Stomach smooth muscle (tissue), 2 donors: ENCODE results near the gene CDH2.

Experiments used
- H3K27ac ChIP-seq: one replicate; pipeline ENCODE4 v1.7.0; 2013; ENCODE audit warnings: mild to moderate bottlenecking, low read length, inconsistent platforms
- H3K27me3 ChIP-seq, 2 donors: one replicate each; pipeline ENCODE4 v1.7.0; 2013; ENCODE audit warnings: low read length in 2 of 2; ENCODE audit not compliant: insufficient read depth in 2 of 2, control insufficient read depth in 1 of 2
- H3K36me3 ChIP-seq, 2 donors: one replicate each; pipeline ENCODE4 v1.7.0; 2013; ENCODE audit warnings: low read length in 2 of 2; ENCODE audit not compliant: control insufficient read depth in 2 of 2, insufficient read depth in 2 of 2
- H3K4me1 ChIP-seq: one replicate; pipeline ENCODE4 v1.7.0; 2013; ENCODE audit warnings: low read length; ENCODE audit not compliant: control insufficient read depth, insufficient read depth
- H3K4me3 ChIP-seq, 2 donors: one replicate each; pipeline ENCODE4 v1.7.0; 2013; ENCODE audit warnings: low read length in 2 of 2
- H3K9ac ChIP-seq, 2 donors: one replicate each; pipeline ENCODE4 v1.7.0; 2013; ENCODE audit warnings: low read length in 2 of 2, mild to moderate bottlenecking in 1 of 2
- H3K9me3 ChIP-seq, 2 donors: one replicate each; pipeline ENCODE4 v1.7.0; 2013; ENCODE audit warnings: low read length in 2 of 2; ENCODE audit not compliant: control insufficient read depth in 2 of 2
- donor health status: healthy.
- donor health status: Pancreatic carcinoma.

CDH2 gene

GRCh38 chr18:27964811-27965210 lies 212.1 kb downstream of the CDH2 start:
- Histone ChIP-seq H3K27me3 (no peaks in the 10 kb centered on the region), H3K4me3 (no peak overlapping the region), H3K27ac (no peak overlapping the region), H3K36me3 (no peaks in the 10 kb centered on the region), H3K4me1 (no peaks in the 10 kb centered on the region), H3K9me3 (no peaks in the 10 kb centered on the region), H3K9ac (no peak overlapping the region)

- no peaks in the 10 kb centered on the region for H3K4me1 ChIP-seq
- no peaks in the 10 kb centered on the region for H3K36me3 ChIP-seq
- no peaks in the 10 kb centered on the region for H3K9me3 ChIP-seq
- no peak overlapping the region for H3K9ac ChIP-seq
- H3K27me3 ChIP-seq = no peaks in the 10 kb centered on the region
- no peak overlapping the region for H3K27ac ChIP-seq
- H3K4me3 ChIP-seq = no peak overlapping the region
Measured at GRCh38 chr18:27959101-27959500, 217.8 kb downstream of the CDH2 start.

GRCh38 chr18:27956001-27956640 lies 220.8 kb downstream of the CDH2 start:
- Histone ChIP-seq H3K27ac (no peak overlapping the region), H3K9me3 (no peaks in the 10 kb centered on the region)

GRCh38 chr18:27954226-27954625 lies 222.7 kb downstream of the CDH2 start:
- Histone ChIP-seq H3K4me1 (no peaks in the 10 kb centered on the region), H3K27me3 (no peaks in the 10 kb centered on the region), H3K4me3 (no peak overlapping the region), H3K9ac (no peak overlapping the region), H3K27ac (no peak overlapping the region), H3K36me3 (no peaks in the 10 kb centered on the region), H3K9me3 (no peaks in the 10 kb centered on the region)

More at GRCh38 chr18:27956001-27956640, 220.8 kb downstream of the CDH2 start:
- Histone ChIP-seq H3K36me3 (no peaks in the 10 kb centered on the region), H3K9ac (no peak overlapping the region), H3K4me3 (no peak overlapping the region), H3K27me3 (no peaks in the 10 kb centered on the region), H3K4me1 (no peaks in the 10 kb centered on the region)

- no peaks in the 10 kb centered on the region for H3K36me3 ChIP-seq
- no peaks in the 10 kb centered on the region for H3K4me1 ChIP-seq
- H3K9me3 ChIP-seq = no peaks in the 10 kb centered on the region
- H3K9ac ChIP-seq = no peak overlapping the region
- H3K4me3 ChIP-seq = no peak overlapping the region
- H3K27me3 ChIP-seq = no peaks in the 10 kb centered on the region
- H3K27ac ChIP-seq = no peak overlapping the region
Measured at GRCh38 chr18:27952741-27953140, 224.2 kb downstream of the CDH2 start.

- Histone ChIP-seq H3K9me3 (no peaks in the 10 kb centered on the region), H3K27ac (no peak overlapping the region), H3K27me3 (no peaks in the 10 kb centered on the region)
Measured at GRCh38 chr18:27950648-27951228, 226.2 kb downstream of the CDH2 start.

GRCh38 chr18:27948986-27949385 lies 227.9 kb downstream of the CDH2 start:
- H3K36me3 ChIP-seq = no peaks in the 10 kb centered on the region

More at GRCh38 chr18:27950648-27951228, 226.2 kb downstream of the CDH2 start:
- no peaks in the 10 kb centered on the region for H3K4me1 ChIP-seq
- no peak overlapping the region for H3K9ac ChIP-seq
- no peak overlapping the region for H3K4me3 ChIP-seq
- no peaks in the 10 kb centered on the region for H3K36me3 ChIP-seq

GRCh38 chr18:27942706-27943105 lies 234.2 kb downstream of the CDH2 start:
- Histone ChIP-seq H3K36me3 (no peaks in the 10 kb centered on the region), H3K4me1 (no peaks in the 10 kb centered on the region), H3K27me3 (no peaks in the 10 kb centered on the region), H3K4me3 (no peak overlapping the region), H3K9ac (no peak overlapping the region), H3K27ac (no peak overlapping the region), H3K9me3 (no peaks in the 10 kb centered on the region)

More at GRCh38 chr18:27948986-27949385, 227.9 kb downstream of the CDH2 start:
- Histone ChIP-seq H3K4me1 (no peaks in the 10 kb centered on the region), H3K9me3 (no peaks in the 10 kb centered on the region), H3K27me3 (no peaks in the 10 kb centered on the region), H3K9ac (no peak overlapping the region), H3K27ac (no peak overlapping the region), H3K4me3 (no peak overlapping the region)

- H3K27ac ChIP-seq = no peak overlapping the region
- no peaks in the 10 kb centered on the region for H3K36me3 ChIP-seq
- no peaks in the 10 kb centered on the region for H3K27me3 ChIP-seq
- no peaks in the 10 kb centered on the region for H3K9me3 ChIP-seq
- H3K9ac ChIP-seq = no peak overlapping the region
- no peak overlapping the region for H3K4me3 ChIP-seq
- H3K4me1 ChIP-seq = no peaks in the 10 kb centered on the region
Measured at GRCh38 chr18:27931535-27931934, 245.4 kb downstream of the CDH2 start.

- no peak overlapping the region for H3K27ac ChIP-seq
- H3K9ac ChIP-seq = no peak overlapping the region
- no peaks in the 10 kb centered on the region for H3K4me1 ChIP-seq
- no peaks in the 10 kb centered on the region for H3K36me3 ChIP-seq
- H3K27me3 ChIP-seq = no peaks in the 10 kb centered on the region
- no peak overlapping the region for H3K4me3 ChIP-seq
- no peaks in the 10 kb centered on the region for H3K9me3 ChIP-seq
Measured at GRCh38 chr18:27922780-27923179, 254.2 kb downstream of the CDH2 start.
